22Rv1 (cell line): ENCODE measurements around the gene KRTAP2-1.

ENCODE experiments used
- CTCF ChIP-seq: fragments of 450-650 bp; IDR thresholded peaks from 2 replicates; pipeline ENCODE4 v1.5.1; 2017; ENCODE audit warnings: mild to moderate bottlenecking
- ZFX ChIP-seq: fragments of 450-650 bp; IDR thresholded peaks from 2 replicates; pipeline ENCODE4 v1.6.1; 2017; ENCODE audit warnings: antibody characterized with exemption, borderline replicate concordance

- TF ChIP-seq CTCF: no peak
- no peak for TF ChIP-seq ZFX
Measured at GRCh38 chr17:41002814-41003213, 44.3 kb downstream of the KRTAP2-1 start.
